Prostate gland (tissue), 2 donors: Measurements from ENCODE around the gene MBOAT7. TPM values are rescaled to one million over a fixed set of nuclear protein-coding genes. Genes with fewer than 3 reads are reported as not detected.
"Not testable (repeated sequence)": the region's sequence is repeated elsewhere in the genome, so short reads cannot be mapped to it uniquely, and the experiment has no call there.

Experiments
- DNase-seq: peaks from one replicate; pipeline ENCODE4 v3.0.0-alpha.2; 2019; ENCODE audit warnings: low spot score
- H3K27ac ChIP-seq, 2 donors: fragments of 200-600 bp; sonication (generic); 2 replicates each; pipeline ENCODE4 v1.5.1; 2017 to 2019
- H3K27me3 ChIP-seq: fragments of 200-600 bp; sonication (generic); replicated peaks from 2 replicates; pipeline ENCODE4 v1.5.1; 2019; ENCODE audit not compliant: insufficient read depth
- H3K36me3 ChIP-seq, 2 donors: fragments of 200-600 bp; sonication (generic); 1 replicate in 1 of 2; 2 replicates in 1 of 2; pipeline versions ENCODE4 v1.5.1 to v1.8.1; 2017 to 2019
- H3K4me1 ChIP-seq: fragments of 200-600 bp; sonication (generic); replicated peaks from 2 replicates; pipeline ENCODE4 v1.5.1; 2019
- H3K4me3 ChIP-seq, 2 donors: fragments of 200-600 bp; sonication (generic); 2 replicates each; pipeline ENCODE4 v1.5.1; 2017 to 2019
- H3K9me3 ChIP-seq: fragments of 200-600 bp; sonication (generic); 2 replicates; pipeline ENCODE4 v1.5.1; 2017
- CTCF ChIP-seq, 4 experiments: fragments of 200-600 bp in 2 of 4; fragments of 450-650 bp in 2 of 4; sonication (generic) in 2 of 4; IDR thresholded peaks; 1 replicate in 3 of 4; 2 replicates in 1 of 4; pipeline ENCODE4 v1.5.1; 2016 to 2019; ENCODE audit warnings: antibody characterized with exemption in 4 of 4, mild to moderate bottlenecking in 2 of 4, moderate library complexity in 2 of 4
- POLR2A ChIP-seq: fragments of 450-650 bp; IDR thresholded peaks from one replicate; pipeline ENCODE4 v1.6.1; 2016; ENCODE audit warnings: antibody characterized with exemption, mild to moderate bottlenecking
- POLR2AphosphoS5 ChIP-seq: sonication (generic); formaldehyde crosslinking; IDR thresholded peaks from one replicate; pipeline ENCODE4 v1.6.1; 2017; ENCODE audit warnings: antibody characterized with exemption
- WGBS: methylation state at CpG from one replicate; pipeline ENCODE4 v1.1.5; 2018; 5-methylcytosine and 5-hydroxymethylcytosine counted together
- intact Hi-C: fragments of 100-400 bp; cut with DNase I; formaldehyde crosslinking; loops from one replicate; pipeline ENCODE4 v1.14.2; 2022
- total RNA-seq, 2 donors: library from RNA; depleted of rRNA; stranded (reverse); fragments of >200 nt; gene quantifications; one replicate each; pipeline ENCODE4 v1.1.0, GENCODE V29; 2016

MBOAT7 gene
- total RNA-seq, 2 donors from 2014 or later, result 91.7 to 430 TPM

- no peak overlapping the region for H3K27ac ChIP-seq
- TF ChIP-seq POLR2A, result no peak
- TF ChIP-seq CTCF (IDR thresholded peaks at IDR 0.05), result no peak
- no peak for TF ChIP-seq POLR2AphosphoS5
- 91% methylated on average over 8 of the region's 8 CpGs for WGBS
Observed at GRCh38 chr19:54229146-54229545, 39.8 kb upstream of the MBOAT7 start.

GRCh38 chr19:54224619-54225018 lies 35.2 kb upstream of the MBOAT7 start:
- H3K36me3 ChIP-seq, H3K9me3 ChIP-seq, H3K4me1 ChIP-seq, H3K4me3 ChIP-seq, H3K27me3 ChIP-seq, H3K27ac ChIP-seq, intact Hi-C loops, DNase-seq: not testable (repeated sequence)
- WGBS, result 57% methylated on average over 10 of the region's 10 CpGs

More at GRCh38 chr19:54229146-54229545, 39.8 kb upstream of the MBOAT7 start:
- DNase-seq, result no peak
- Histone ChIP-seq H3K27me3 (no peaks in the 10 kb centered on the region), H3K9me3 (no peaks in the 10 kb centered on the region), H3K36me3 (no peaks in the 10 kb centered on the region), H3K4me1 (no peaks in the 10 kb centered on the region), H3K4me3 (no peak overlapping the region)
- intact Hi-C loops, result no loop called here

GRCh38 chr19:54223937-54224281 lies 34.5 kb upstream of the MBOAT7 start:
- 49% methylated on average over 5 of the region's 5 CpGs for WGBS
- H3K4me3 ChIP-seq, H3K27me3 ChIP-seq, DNase-seq, intact Hi-C loops, H3K4me1 ChIP-seq, H3K36me3 ChIP-seq, H3K27ac ChIP-seq, H3K9me3 ChIP-seq: not testable (repeated sequence)

- H3K4me3 ChIP-seq, intact Hi-C loops, H3K9me3 ChIP-seq, H3K36me3 ChIP-seq, H3K4me1 ChIP-seq, H3K27me3 ChIP-seq, H3K27ac ChIP-seq, DNase-seq: not testable (repeated sequence)
- 45% methylated on average over 14 of the region's 14 CpGs for WGBS
Observed at GRCh38 chr19:54223277-54223936, 34.0 kb upstream of the MBOAT7 start.

- H3K4me1 ChIP-seq, H3K27ac ChIP-seq, H3K36me3 ChIP-seq, H3K9me3 ChIP-seq, H3K27me3 ChIP-seq, DNase-seq, intact Hi-C loops, H3K4me3 ChIP-seq: not testable (repeated sequence)
- 60% methylated on average over 16 of the region's 16 CpGs for WGBS
Observed at GRCh38 chr19:54222474-54223276, 33.3 kb upstream of the MBOAT7 start, which contains the start of gene LILRB3. Gene LILRB3, minus strand, starts transcription at chr19:54223007. Its CDS starts 31 bp downstream, at chr19:54222976.

GRCh38 chr19:54221947-54222346 lies 32.6 kb upstream of the MBOAT7 start:
- DNase-seq, H3K27ac ChIP-seq, H3K9me3 ChIP-seq, H3K4me1 ChIP-seq, H3K4me3 ChIP-seq, intact Hi-C loops, H3K36me3 ChIP-seq, H3K27me3 ChIP-seq: not testable (repeated sequence)
- 80% methylated on average over 7 of the region's 7 CpGs for WGBS

GRCh38 chr19:54219702-54220101 lies 30.3 kb upstream of the MBOAT7 start:
- H3K4me1 ChIP-seq, H3K4me3 ChIP-seq, intact Hi-C loops, H3K36me3 ChIP-seq, H3K27ac ChIP-seq, H3K27me3 ChIP-seq, H3K9me3 ChIP-seq, DNase-seq: not testable (repeated sequence)
- WGBS, result 67% methylated on average over 5 of the region's 5 CpGs
